Retinal pigment epithelial cell (primary cell): ENCODE data around the gene VCAN.

Source experiments
- DNase-seq: peaks from one replicate; pipeline ENCODE4 v3.0.0-alpha.2; 2010; ENCODE audit warnings: low read depth
- H3K4me3 ChIP-seq: 2 replicates; pipeline ENCODE4 v1.5.1; 2011; ENCODE audit warnings: mild to moderate bottlenecking, low read length, control low read depth, moderate library complexity
- TF ChIP-seq, protein P1 (sequence below): conservative IDR thresholded peaks from 2 replicates; pipeline ENCODE4 v1.5.1; 2011; ENCODE audit warnings: low read depth, low read length, control low read depth, inconsistent platforms

The VCAN gene

GRCh38 chr5:83556190-83556589 lies 84.6 kb downstream of the VCAN start:
- TF ChIP-seq, protein P1, sequence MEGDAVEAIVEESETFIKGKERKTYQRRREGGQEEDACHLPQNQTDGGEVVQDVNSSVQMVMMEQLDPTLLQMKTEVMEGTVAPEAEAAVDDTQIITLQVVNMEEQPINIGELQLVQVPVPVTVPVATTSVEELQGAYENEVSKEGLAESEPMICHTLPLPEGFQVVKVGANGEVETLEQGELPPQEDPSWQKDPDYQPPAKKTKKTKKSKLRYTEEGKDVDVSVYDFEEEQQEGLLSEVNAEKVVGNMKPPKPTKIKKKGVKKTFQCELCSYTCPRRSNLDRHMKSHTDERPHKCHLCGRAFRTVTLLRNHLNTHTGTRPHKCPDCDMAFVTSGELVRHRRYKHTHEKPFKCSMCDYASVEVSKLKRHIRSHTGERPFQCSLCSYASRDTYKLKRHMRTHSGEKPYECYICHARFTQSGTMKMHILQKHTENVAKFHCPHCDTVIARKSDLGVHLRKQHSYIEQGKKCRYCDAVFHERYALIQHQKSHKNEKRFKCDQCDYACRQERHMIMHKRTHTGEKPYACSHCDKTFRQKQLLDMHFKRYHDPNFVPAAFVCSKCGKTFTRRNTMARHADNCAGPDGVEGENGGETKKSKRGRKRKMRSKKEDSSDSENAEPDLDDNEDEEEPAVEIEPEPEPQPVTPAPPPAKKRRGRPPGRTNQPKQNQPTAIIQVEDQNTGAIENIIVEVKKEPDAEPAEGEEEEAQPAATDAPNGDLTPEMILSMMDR = no peak
- no peak for DNase-seq
- H3K4me3 ChIP-seq = no peak overlapping the region

GRCh38 chr5:83559118-83559785 lies 87.7 kb downstream of the VCAN start:
- no peak overlapping the region for H3K4me3 ChIP-seq
- TF ChIP-seq, protein P1 = no peak
- DNase-seq = no peak

GRCh38 chr5:83562071-83562606 lies 90.6 kb downstream of the VCAN start:
- H3K4me3 ChIP-seq = no peak overlapping the region
- TF ChIP-seq, protein P1 = no peak
- DNase-seq = no peak

DNA sequence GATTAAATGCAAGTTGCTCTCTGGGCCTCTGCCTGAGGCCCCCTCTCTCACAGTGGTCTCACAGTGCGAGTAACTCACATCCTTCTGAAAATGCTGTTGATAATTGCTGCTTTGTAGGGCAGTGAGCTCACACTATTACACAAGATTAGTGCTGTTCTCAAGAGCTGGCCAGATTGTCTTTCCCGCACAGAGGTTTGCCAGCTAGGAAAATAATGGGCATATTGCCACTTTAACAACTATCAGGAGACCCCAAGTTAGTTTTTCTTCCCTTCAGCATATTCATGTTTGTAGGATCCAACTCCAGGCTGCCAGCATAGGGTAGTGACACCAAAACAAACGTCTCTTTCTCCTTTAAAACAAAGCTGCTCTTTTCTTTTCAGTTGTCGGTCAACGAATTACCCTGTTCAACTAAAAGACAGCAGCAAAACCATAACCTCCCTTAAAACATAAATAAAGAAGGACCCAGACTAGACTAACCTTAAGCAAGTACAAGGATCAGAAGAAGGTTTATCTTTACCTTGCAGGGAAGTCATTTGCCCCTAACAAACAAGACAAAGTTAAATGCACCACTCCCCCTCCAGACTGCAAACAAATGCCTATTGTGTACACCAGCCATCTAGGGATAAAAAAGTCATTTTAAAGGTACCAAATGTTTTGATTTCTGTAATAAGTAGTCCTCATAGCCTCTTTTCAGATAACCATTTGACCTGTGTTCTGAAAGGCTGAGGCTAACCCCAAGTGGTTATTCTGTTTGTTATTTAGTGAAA lies 91.4 kb downstream of the VCAN start:
- H3K4me3 ChIP-seq = no peak overlapping the region
- peak; percentile 37 for DNase-seq
- TF ChIP-seq, protein P1 = no peak

- no peak overlapping the region for H3K4me3 ChIP-seq
- no peak for DNase-seq
- TF ChIP-seq, protein P1 = no peak
Observed at GRCh38 chr5:83563631-83564030, 92.1 kb downstream of the VCAN start.

DNA sequence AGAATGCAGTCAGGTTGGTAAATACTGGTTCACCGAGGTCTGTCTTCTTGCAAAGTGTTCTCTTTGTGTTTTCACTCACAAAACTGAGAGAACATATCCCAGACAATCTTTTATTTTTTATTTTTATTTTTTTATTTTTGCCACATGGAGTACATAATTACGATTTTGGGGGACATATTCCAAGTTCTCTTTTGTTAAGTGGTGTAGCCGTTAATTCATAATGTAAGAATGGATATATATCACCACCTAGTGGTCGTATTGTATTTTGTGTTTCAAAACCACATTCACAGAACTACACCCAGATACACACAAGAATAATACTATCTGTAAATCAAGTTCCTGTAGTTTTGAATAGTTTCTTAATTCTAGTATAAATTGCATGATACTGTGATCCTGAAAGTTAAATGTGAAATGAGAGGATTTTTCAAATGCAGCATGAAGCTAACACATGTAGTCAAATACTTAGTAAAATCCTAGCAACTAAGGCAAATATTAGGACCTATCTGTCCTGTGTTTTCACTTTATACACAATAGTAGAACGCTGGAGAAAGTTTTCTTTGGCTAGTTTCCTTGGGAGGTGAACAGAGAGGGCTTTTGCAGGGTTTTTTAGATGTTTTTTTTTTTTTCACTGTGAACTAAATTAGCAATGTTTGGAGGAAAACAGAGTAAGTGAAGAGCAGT lies 92.7 kb downstream of the VCAN start:
- no peak overlapping the region for H3K4me3 ChIP-seq
- TF ChIP-seq, protein P1 = peak; percentile 30
- DNase-seq = no peak
